ENCODE data around the gene KCNC3. TPM values are rescaled to one million over a fixed set of nuclear protein-coding genes. Genes with fewer than 3 reads are reported as not detected.

The KCNC3 gene
- total and polyA plus RNA-seq, 12 donors, result 0.17 to 7.3 (median 1.4) TPM

DNA sequence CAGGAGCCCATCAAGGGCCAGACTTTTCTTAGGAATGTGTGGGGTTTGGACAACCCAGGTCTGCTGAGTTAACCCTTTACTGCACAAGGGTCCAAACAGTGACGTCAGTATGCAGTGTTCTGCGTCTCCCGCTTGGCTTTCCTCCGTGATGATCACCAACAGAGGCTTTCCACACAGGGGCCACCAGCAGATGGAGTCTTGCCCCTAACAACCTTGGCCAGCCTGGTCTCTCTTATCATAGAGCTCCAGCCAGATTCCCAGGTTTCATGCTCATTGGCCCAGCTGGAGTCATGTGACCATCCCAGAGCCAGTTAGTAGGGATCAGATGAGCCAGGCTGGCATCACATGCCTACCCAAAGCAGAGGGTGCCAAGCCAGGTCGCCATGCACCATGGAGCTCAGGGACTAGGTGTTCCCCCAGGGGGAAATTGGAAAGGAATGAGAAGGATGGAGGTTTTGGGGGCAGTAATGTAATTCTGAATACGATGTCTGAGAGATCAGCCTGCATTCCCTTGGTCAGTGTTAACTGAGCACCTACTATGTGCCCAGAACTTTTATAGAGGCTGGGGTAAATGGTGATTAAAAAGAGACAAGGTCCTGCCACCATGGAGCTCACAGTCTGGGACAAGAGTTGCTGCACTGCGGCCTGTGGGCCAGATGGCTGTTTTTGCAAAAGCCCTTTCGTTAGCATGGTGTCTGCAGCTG is 64.5 kb downstream of the KCNC3 start:
- Histone ChIP-seq H3K27me3 (no peaks in the 10 kb centered on the region), H3K36me3 (replicated peaks in 1 of 2) (no peaks in the 10 kb centered on the region), H3K4me3 (no peak overlapping the region), H3K27ac (no peak overlapping the region), H3K4me1 (replicated peaks in 1 of 2) (no peaks in the 10 kb centered on the region), H3K9me3 (replicated peaks in 1 of 3) (no peaks in the 10 kb centered on the region)
- no peak for DNase-seq
- 69 to 94% (median 82%) methylated on average over 3 to 8 of the region's 8 CpGs for WGBS, 4 donors
- TF ChIP-seq, protein P1, sequence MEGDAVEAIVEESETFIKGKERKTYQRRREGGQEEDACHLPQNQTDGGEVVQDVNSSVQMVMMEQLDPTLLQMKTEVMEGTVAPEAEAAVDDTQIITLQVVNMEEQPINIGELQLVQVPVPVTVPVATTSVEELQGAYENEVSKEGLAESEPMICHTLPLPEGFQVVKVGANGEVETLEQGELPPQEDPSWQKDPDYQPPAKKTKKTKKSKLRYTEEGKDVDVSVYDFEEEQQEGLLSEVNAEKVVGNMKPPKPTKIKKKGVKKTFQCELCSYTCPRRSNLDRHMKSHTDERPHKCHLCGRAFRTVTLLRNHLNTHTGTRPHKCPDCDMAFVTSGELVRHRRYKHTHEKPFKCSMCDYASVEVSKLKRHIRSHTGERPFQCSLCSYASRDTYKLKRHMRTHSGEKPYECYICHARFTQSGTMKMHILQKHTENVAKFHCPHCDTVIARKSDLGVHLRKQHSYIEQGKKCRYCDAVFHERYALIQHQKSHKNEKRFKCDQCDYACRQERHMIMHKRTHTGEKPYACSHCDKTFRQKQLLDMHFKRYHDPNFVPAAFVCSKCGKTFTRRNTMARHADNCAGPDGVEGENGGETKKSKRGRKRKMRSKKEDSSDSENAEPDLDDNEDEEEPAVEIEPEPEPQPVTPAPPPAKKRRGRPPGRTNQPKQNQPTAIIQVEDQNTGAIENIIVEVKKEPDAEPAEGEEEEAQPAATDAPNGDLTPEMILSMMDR (IDR thresholded peaks at IDR 0.05), result no peak
- no peak for TF ChIP-seq POLR2A (IDR thresholded peaks at IDR 0.05)
- intact Hi-C loops (cut with DNase I), result no loop called here

DNA sequence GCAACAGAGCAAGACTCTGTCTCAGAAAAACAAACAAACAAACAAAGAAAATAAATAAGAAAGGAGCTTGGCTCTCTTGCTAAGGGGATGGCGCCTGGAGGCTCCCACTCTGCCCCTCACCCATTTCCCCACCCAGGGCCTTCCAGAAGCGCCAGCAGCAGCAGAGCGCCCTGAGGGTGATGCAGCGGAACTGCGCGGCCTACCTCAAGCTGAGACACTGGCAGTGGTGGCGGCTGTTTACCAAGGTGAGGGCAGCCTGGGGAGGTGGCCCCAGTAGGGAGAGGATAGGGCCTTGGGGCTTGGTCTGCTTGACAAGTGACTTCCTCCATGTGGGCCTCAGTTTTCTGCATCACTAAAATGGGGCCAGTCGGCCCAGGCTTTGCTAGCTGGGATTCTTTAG is 66.0 kb downstream of the KCNC3 start:
- no peak for DNase-seq
- Histone ChIP-seq H3K4me3 (no peak overlapping the region), H3K9me3 (replicated peaks in 1 of 3) (no peaks in the 10 kb centered on the region), H3K27me3 (no peaks in the 10 kb centered on the region), H3K4me1 (replicated peaks in 1 of 2) (no peaks in the 10 kb centered on the region), H3K36me3 (replicated peaks in 1 of 2) (no peaks in the 10 kb centered on the region), H3K27ac (no peak overlapping the region)
- TF ChIP-seq, protein P1 (IDR thresholded peaks at IDR 0.05), result no peak
- intact Hi-C loops (cut with DNase I), result no loop called here
- WGBS, 4 donors, result 96% methylated on average over 8 of the region's 8 CpGs

Other genes starting within 250 kb of the KCNC3 start
- gene IZUMO2, start 166.1 kb downstream of the KCNC3 start, total RNA-seq, result not detected
- not detected for gene IZUMO2, start 166.1 kb downstream of the KCNC3 start, polyA plus RNA-seq
- 1 to 10 TPM in 7 of 9 donors, under 1 TPM in 2; 0.22 to 8.5 (median 2.6) TPM for gene MYH14, start 125.8 kb downstream of the KCNC3 start, total RNA-seq
- 1 to 10 TPM in 2 of 3 donors, under 1 TPM in 1; 0.33 to 4.6 (median 3.6) TPM for gene MYH14, start 125.8 kb downstream of the KCNC3 start, polyA plus RNA-seq
- gene NAPSA, start 36.3 kb upstream of the KCNC3 start, total RNA-seq, result 1 to 10 TPM in 2 of 9 donors, under 1 TPM in 5, not detected in 2; 0.14 to 4.5 (median 0.67) TPM
- gene NAPSA, start 36.3 kb upstream of the KCNC3 start, polyA plus RNA-seq, result 1 to 10 TPM in 1 of 3 donors, under 1 TPM in 1, not detected in 1; 0.61 to 1.4 TPM
- gene NR1H2, start 47.1 kb upstream of the KCNC3 start, total RNA-seq, result 100 to 1,000 TPM in 4 of 9 donors, 10 to 100 TPM in 5; 43.7 to 148 (median 97.0) TPM
- 100 to 1,000 TPM in 2 of 3 donors, 10 to 100 TPM in 1; 16.5 to 144 (median 102) TPM for gene NR1H2, start 47.1 kb upstream of the KCNC3 start, polyA plus RNA-seq
- gene POLD1, start 55.0 kb upstream of the KCNC3 start, total RNA-seq, result 10 to 100 TPM in 8 of 9 donors, 1 to 10 TPM in 1; 8.4 to 59.0 (median 15.7) TPM
- gene POLD1, start 55.0 kb upstream of the KCNC3 start, polyA plus RNA-seq, result 10 to 100 TPM in 2 of 3 donors, 1 to 10 TPM in 1; 1.9 to 93.9 (median 40.1) TPM
- under 1 TPM in 3 of 9 donors, not detected in 6; 0.06 to 0.29 (median 0.19) TPM for gene SPIB, start 89.6 kb upstream of the KCNC3 start, total RNA-seq
- gene SPIB, start 89.6 kb upstream of the KCNC3 start, polyA plus RNA-seq, result under 1 TPM in 1 of 3 donors, not detected in 2; 0.03 TPM
- gene MYBPC2, start 103.5 kb upstream of the KCNC3 start, total RNA-seq, result 1 to 10 TPM in 1 of 9 donors, not detected in 8; 1.6 TPM
- gene MYBPC2, start 103.5 kb upstream of the KCNC3 start, polyA plus RNA-seq, result under 1 TPM in 1 of 3 donors, not detected in 2; 0.03 TPM
- 100 to 1,000 TPM; 113 to 216 (median 130) TPM for gene EMC10, start 147.1 kb upstream of the KCNC3 start, total RNA-seq
- 100 to 1,000 TPM in 2 of 3 donors, 10 to 100 TPM in 1; 39.4 to 123 (median 113) TPM for gene EMC10, start 147.1 kb upstream of the KCNC3 start, polyA plus RNA-seq
- gene GARIN5A, start 147.5 kb upstream of the KCNC3 start, total RNA-seq, result 10 to 100 TPM in 1 of 9 donors, 1 to 10 TPM in 6, under 1 TPM in 1, not detected in 1; 0.54 to 26.3 (median 1.8) TPM
- gene GARIN5A, start 147.5 kb upstream of the KCNC3 start, polyA plus RNA-seq, result 1 to 10 TPM in 2 of 3 donors, under 1 TPM in 1; 0.88 to 2.2 (median 2.0) TPM
- 10 to 100 TPM; 23.2 to 70.9 (median 32.3) TPM for gene JOSD2, start 181.8 kb upstream of the KCNC3 start, total RNA-seq
- gene JOSD2, start 181.8 kb upstream of the KCNC3 start, polyA plus RNA-seq, result 10 to 100 TPM in 2 of 3 donors, 1 to 10 TPM in 1; 1.2 to 66.4 (median 59.9) TPM
- gene ASPDH, start 184.5 kb upstream of the KCNC3 start, total RNA-seq, result 1 to 10 TPM in 2 of 9 donors, under 1 TPM in 3, not detected in 4; 0.38 to 2.7 (median 0.44) TPM
- gene ASPDH, start 184.5 kb upstream of the KCNC3 start, polyA plus RNA-seq, result 10 to 100 TPM in 1 of 3 donors, 1 to 10 TPM in 2; 1.4 to 30.5 (median 5.7) TPM
- 1 to 10 TPM in 5 of 9 donors, under 1 TPM in 4; 0.07 to 8.8 (median 1.1) TPM for gene LRRC4B, start 239.1 kb upstream of the KCNC3 start, total RNA-seq
- 10 to 100 TPM in 1 of 3 donors, 1 to 10 TPM in 1, under 1 TPM in 1; 0.44 to 24.1 (median 4.9) TPM for gene LRRC4B, start 239.1 kb upstream of the KCNC3 start, polyA plus RNA-seq

Data from adrenal gland (tissue), 12 donors.